Measurements from ENCODE around the gene AZI2. TPM values are rescaled to one million over a fixed set of nuclear protein-coding genes. Genes with fewer than 3 reads are reported as not detected.

AZI2 gene
- total RNA-seq, 2 donors from 2014 or later: 44.9 to 48.7 TPM

Other genes starting within 250 kb of the AZI2 start
- 10 to 100 TPM; 28.6 to 32.0 TPM for gene CMC1, start 107.2 kb downstream of the AZI2 start, total RNA-seq
- gene ZCWPW2, start 103 bp downstream of the AZI2 start, total RNA-seq: 1 to 10 TPM; 2.5 to 3.0 TPM